Stimulated activated CD4-positive, alpha-beta T cell treated with anti-CD3 and anti-CD28 coated beads, TNF-alpha, amount 100 ng/mL, for 24 hours (primary cell): ENCODE results near the gene RTRAF.

ENCODE experiments used
- DNase-seq, 3 experiments: peaks; one replicate each; pipeline ENCODE4 v3.0.0-alpha.2; 2020; ENCODE audit warnings: low read depth in 3 of 3

Gene RTRAF

DNA sequence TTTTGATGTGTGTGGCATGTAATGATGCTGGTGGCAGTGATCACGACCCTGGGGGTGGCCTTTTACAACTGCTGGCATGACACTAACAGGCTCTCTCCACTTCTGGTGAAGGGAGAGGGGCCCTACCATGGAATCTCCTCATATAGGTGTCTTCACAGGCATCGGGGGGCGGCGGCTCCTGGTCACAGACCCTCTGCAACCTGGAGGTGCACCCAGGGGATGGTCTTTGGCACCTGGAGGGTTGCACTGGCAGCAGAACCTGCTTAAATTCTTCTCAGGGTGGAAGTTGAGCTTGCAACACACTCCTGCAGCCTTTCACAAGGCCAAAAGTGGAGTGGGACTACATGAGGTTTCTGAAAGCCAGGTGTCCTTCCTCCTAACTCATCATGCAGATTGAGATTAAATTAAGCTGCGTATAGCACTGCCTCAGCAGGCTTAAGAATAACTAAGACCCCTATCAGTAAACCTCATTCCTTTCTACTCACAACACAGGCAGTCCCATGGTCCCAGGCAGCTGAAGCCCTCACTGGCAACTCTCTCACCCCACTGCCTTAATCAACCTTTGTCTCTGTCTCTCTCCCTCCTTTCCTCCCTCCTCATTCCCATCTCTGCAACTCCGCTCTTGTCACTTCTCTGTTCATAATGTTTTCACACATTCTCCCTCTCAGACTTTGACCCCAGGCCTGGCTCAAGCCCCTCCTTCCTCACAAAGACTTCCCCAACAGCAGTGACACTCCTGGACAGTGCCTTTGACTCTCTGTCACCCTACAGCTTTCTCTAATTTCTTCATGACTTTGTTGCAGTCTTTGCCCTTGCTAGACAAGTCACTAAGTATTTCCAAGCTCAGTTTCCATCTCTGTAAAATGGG is 60.6 kb downstream of the RTRAF start:
- DNase-seq, result no peak

DNA sequence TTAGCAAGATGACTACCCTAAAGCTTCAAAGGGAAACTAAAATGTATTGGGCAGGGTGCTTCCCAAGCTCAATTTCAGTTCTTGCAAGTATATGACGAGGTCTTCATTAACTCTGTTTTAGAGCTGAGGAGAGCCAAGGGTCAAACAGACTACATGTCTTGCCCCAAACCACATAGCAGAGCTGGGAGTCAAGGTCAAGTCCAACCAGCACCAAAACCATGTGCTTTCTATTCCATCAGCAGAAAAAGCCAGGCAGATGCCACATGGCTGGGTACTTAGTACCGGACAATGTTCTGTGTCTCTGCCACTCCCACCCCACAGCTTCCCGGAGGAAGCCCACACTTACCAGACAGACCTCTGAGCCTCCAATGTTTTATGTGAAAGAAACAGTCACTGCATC is 61.9 kb downstream of the RTRAF start:
- DNase-seq, result no peak

DNA sequence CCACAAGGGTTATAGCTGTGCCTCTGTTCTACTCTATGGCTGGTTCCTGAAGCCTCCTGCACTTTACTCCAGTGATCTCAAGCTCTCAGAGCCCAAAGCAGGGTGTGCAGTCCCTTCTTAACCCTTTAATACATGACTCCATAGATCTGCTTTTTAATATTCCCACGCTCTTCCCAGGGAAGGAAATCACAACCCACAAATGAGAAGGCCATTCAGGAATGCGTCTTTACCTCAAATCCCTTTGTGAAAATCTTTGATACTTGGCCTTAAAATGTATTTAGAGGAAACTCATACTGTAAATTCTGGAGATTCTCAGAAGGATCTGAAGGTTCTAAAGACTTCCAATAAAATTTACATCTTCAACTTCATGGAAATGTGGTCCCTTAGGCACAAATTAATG is 62.5 kb downstream of the RTRAF start:
- no peak for DNase-seq

DNA sequence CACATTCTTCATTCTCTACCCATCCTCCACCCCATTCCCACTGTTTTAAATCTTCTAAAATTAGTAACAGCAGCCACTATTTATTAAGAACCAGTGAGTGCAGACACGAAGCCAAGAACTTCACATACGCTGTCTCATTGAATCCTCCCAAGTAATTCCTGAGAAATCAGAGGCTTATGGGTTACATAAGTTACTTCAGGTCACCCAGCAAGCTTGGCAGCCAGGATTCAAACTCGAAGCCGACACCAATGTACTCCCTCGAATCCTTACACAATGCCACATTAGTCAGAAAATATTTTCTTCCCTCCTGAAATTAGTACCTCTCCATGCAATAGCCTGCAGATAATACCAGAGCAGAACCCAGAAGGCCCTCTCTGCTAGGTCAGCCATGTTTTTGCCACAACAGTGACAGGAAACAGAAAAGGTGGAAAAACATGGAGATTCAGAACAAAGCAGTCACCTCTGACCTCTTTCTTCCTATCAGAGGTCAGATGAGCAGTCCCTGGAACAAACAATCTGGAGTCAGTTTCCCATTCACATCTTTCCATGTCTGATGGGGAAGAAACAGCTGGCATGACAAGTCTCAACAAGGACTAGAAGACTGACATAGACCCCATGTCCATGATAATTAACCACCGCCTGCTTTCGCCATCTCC is 63.1 kb downstream of the RTRAF start:
- DNase-seq, result no peak

DNA sequence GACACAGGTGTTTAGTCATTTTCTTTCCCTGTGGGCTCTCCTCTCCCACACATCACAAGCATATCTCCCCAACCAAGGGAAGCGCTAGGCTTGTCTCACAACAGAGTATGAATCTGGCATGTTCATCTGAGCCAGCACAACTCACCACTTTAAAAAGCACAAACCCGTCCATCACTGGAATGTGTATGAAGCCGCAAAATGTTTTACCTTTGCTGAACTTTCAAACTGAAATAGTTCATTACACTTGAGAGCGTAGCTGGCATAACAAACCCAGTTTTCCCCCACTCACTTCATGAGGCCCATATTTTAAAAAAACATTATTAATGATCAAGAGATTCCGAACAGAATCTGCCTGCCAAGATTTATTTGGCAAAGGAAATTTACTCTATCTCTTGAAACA is 63.7 kb downstream of the RTRAF start:
- DNase-seq, result no peak

DNA sequence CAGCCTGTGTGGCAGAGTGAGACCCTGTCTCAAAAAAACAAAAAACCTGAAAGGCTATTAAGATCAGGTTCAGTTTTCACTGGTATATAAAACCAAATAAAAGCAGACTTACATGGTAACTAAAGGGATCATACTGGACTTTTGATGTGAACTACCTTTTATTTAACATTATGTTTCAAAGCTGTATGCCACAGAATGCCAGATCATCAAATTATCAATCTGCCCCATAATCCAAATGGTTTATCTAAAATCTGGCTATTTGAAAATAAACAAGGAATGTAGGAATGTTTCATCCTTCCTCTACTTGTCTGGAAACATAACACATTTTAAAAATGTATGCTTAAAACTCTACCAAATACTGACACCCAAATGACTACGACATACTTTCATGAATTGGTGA is 65.3 kb downstream of the RTRAF start:
- DNase-seq, result no peak

DNA sequence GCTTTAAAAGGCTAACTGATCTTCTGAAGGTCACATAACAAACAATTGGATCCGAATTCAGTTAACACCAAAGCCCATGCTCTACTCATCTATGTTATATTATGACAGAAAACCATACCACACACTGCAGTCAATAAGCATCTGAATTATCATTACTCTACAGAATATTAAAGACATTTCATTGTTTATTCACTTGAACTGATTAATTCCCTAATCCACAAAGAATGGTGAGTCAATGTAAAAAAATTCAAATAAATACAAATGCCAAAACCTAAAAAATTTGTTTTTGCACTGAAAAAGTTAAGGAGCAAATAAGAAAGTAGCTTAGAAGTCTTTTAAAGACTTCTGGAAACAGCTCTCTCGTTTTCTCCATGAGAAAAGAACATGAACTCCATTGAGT is 65.8 kb downstream of the RTRAF start:
- no peak for DNase-seq

DNA sequence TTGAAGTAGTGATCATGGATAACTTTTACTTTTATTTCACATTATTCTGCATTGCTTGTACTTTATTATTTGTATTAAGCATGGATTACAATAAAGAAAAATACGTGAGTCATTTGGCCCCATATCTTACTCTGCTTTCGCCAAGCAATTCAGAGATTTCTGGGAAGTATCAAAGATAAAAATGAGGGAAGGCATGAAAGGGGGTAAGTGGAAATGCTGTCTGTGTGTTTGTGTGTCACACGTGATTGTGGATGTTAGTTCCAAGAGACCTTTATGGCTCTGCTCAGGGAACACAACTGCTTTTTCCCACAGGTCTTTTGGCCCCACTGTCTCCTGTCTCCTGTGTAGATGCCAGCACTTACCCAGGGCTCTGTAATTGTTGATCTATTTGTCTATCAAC is 69.0 kb downstream of the RTRAF start:
- DNase-seq, result no peak

DNA sequence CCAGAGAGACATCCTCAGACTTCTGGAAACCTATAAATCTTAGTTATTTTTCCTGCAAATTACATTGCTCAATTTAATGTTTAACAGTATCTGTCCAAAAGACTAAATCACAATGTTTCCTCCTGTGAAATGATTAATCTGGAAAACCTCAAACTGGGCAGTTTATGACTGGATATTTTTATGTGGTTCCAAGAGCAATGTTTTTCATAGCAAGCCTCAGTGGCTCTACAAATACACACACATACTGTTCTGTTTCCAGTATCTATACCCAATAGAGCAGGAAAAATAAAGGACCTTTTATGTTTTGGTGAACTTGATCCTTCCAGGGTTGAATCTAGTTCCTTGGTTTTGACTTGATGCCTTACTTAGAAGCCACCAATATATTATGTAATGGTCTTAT is 70.3 kb downstream of the RTRAF start:
- no peak for DNase-seq

DNA sequence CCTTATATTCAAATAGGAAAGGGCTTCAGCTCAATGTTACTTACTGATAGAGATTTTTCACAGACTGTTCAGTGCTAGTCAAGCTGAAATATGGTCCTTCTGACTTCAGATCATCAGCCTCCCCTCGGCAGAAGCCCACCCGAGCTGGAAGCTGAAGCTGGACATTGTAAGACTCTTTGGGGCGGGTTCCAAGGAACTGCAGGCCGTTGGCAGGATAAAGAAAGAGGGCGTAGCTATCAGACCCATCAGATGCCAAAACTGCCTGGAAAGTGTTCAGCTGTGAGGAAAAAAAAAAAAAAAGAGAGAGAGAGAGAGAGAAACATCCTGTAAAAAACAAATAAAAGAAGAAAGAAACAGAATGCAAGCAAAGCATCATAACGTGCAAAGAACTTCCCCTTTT is 70.7 kb downstream of the RTRAF start:
- DNase-seq, result no peak
